ENCODE data around the gene NXPE3. TPM values are rescaled to one million over a fixed set of nuclear protein-coding genes. Genes with fewer than 3 reads are reported as not detected.
A peak's percentile ranks its signal among the peaks of the same experiment; 100 is the strongest.

Gene NXPE3
- total RNA-seq, 2 experiments from 2014 or later: 16.7 to 64.3 TPM

DNA sequence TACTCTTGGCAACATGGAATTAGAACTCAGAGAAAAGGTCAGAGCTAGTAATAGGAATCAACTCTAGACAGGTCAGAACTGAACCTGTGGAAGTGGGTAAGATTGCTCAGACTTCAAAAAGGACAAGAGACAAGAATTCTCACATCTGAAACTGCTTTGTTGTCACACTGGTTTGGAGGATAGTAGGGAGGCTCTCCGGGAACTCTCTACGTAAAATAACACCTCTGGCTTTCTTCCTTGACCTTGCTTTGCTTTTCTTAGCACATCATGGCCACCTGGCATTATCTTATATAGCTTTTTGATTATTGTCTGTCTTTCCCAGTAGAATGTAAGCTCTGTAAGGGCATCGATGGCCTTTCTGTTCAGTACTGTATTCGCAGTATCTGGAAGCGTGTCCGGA lies 57.1 kb downstream of the NXPE3 start:
- Histone ChIP-seq H3K27ac (ENCODE audit: low read depth, low read length, poor library complexity, severe bottlenecking) (no peak overlapping the region), H3K4me2 (ENCODE audit: low read length) (no peak overlapping the region), H4K20me1 (ENCODE audit: insufficient read depth, low read length) (no peaks in the 10 kb centered on the region; the same call in 1 of the 2 replicates), H3K4me1 (ENCODE audit: insufficient read depth, low read length, poor library complexity, severe bottlenecking) (peaks cover 29% of the 10 kb centered on the region), H3K79me2 (ENCODE audit: insufficient read depth, low read depth, low read length) (no peaks in the 10 kb centered on the region), H3K4me3 (ENCODE audit: low read depth, low read length, poor library complexity, severe bottlenecking) (no peak overlapping the region), H2AFZ (ENCODE audit: low read length) (no peak overlapping the region), H3K9me3 (ENCODE audit: low read length) (no peaks in the 10 kb centered on the region), H3K36me3 (ENCODE audit: insufficient read depth, low read length) (peaks cover 7% of the 10 kb centered on the region; the same call in 1 of the 2 replicates), H3K9me2 (ENCODE audit: insufficient read depth, low read length) (no peaks in the 10 kb centered on the region)
- no peak for TF ChIP-seq EZH2phosphoT487 (IDR thresholded peaks at IDR 0.05; ENCODE audit: borderline replicate concordance, low read depth, low read length)
- TF ChIP-seq, protein P1, sequence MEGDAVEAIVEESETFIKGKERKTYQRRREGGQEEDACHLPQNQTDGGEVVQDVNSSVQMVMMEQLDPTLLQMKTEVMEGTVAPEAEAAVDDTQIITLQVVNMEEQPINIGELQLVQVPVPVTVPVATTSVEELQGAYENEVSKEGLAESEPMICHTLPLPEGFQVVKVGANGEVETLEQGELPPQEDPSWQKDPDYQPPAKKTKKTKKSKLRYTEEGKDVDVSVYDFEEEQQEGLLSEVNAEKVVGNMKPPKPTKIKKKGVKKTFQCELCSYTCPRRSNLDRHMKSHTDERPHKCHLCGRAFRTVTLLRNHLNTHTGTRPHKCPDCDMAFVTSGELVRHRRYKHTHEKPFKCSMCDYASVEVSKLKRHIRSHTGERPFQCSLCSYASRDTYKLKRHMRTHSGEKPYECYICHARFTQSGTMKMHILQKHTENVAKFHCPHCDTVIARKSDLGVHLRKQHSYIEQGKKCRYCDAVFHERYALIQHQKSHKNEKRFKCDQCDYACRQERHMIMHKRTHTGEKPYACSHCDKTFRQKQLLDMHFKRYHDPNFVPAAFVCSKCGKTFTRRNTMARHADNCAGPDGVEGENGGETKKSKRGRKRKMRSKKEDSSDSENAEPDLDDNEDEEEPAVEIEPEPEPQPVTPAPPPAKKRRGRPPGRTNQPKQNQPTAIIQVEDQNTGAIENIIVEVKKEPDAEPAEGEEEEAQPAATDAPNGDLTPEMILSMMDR (conservative IDR thresholded peaks at IDR 0.05; ENCODE audit: low read length): no peak
- ChIA-PET POLR2A (interaction anchor here (0.8 to 1.8 kb wide), 6 partner anchors 9 to 44 kb away, joined by 3 to 9 read pairs (median 4); partner anchors contain the start of gene NFKBIZ), CTCF (ENCODE audit: unreplicated experiment) (no interaction called here)
- no peak for DNase-seq (ENCODE audit: low spot score)
- intact Hi-C loops (cut with micrococcal nuclease; ENCODE audit: unreplicated experiment): no loop called here
- BruUV-seq (replicated peaks): no TSS peak

DNA sequence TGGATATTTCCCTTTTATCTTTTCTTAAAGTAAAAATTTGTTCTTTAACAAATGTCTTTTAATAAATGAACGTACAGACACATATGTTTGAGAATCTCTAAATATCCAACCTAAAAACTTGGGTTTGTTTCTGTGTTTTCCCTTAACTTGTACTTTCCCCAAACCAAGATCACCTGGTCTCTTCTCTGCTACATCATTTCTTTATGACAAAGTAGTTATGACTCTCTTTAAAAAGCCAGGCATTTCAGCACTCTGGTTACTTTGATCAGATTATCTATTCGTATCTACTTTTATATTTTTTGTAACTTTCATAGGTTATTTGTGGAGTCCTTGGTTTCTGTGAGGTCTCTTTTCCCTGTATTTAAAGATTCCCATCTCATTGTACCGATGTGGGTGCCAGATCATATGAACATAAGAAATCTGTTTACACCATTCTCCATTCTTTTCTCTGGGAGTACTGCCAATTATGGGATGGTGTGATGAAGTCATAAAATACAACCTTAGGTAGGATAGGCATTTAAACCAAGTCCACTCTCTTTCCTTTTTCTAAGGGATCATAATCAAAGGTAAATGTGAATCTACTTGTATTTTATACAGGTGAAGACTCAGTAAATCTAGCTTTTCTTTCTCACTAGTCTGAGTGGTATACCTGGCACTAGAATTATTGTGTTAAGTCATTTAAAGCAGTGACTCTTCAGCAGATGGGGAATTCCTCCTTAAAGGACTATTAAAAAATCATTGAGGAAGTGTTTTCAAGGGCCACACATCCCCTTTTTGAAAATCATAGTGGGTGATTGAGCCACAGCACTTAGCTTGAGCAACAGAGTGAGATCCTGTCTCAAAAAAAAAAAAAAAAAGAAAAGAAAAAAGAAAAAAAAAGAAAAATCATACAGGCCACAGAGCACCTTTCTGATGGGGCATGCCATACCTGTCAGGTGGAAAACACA lies 57.9 kb downstream of the NXPE3 start:
- H3K9me2 ChIP-seq (ENCODE audit: insufficient read depth, low read length): no peaks in the 10 kb centered on the region
- H3K4me2 ChIP-seq (ENCODE audit: low read length): peak overlapping the region; percentile 25; the same call in 1 of the 2 replicates
- H4K20me1 ChIP-seq (ENCODE audit: insufficient read depth, low read length): no peaks in the 10 kb centered on the region; the same call in 1 of the 2 replicates
- no peak for DNase-seq (ENCODE audit: low spot score)
- H3K79me2 ChIP-seq (ENCODE audit: insufficient read depth, low read depth, low read length): no peaks in the 10 kb centered on the region
- POLR2A ChIA-PET: interaction anchor here (0.6 to 3.2 kb wide), 9 partner anchors 7 to 420 kb away, joined by 3 to 33 read pairs (median 3); no protein-coding TSS in a partner anchor
- H3K27ac ChIP-seq (ENCODE audit: low read depth, low read length, poor library complexity, severe bottlenecking): no peak overlapping the region
- peaks cover 30% of the 10 kb centered on the region for H3K4me1 ChIP-seq (ENCODE audit: insufficient read depth, low read length, poor library complexity, severe bottlenecking)
- BruUV-seq (replicated peaks): no TSS peak
- H3K36me3 ChIP-seq (ENCODE audit: insufficient read depth, low read length): peaks cover 12% of the 10 kb centered on the region; the same call in 1 of the 2 replicates
- H3K9me3 ChIP-seq (ENCODE audit: low read length): no peaks in the 10 kb centered on the region
- no peak overlapping the region for H2AFZ ChIP-seq (ENCODE audit: low read length)
- CTCF ChIA-PET (ENCODE audit: unreplicated experiment): no interaction called here
- H3K4me3 ChIP-seq (ENCODE audit: low read depth, low read length, poor library complexity, severe bottlenecking): no peak overlapping the region
- TF ChIP-seq, protein P1 (conservative IDR thresholded peaks at IDR 0.05; ENCODE audit: low read length): no peak
- no peak for TF ChIP-seq EZH2phosphoT487 (IDR thresholded peaks at IDR 0.05; ENCODE audit: borderline replicate concordance, low read depth, low read length)
- intact Hi-C loops (cut with micrococcal nuclease; ENCODE audit: unreplicated experiment): no loop called here
